ENCODE measurements around the gene GLRX3. TPM values are rescaled to one million over a fixed set of nuclear protein-coding genes. Genes with fewer than 3 reads are reported as not detected.
A peak's percentile ranks its signal among the peaks of the same experiment; 100 is the strongest.

Gene GLRX3
- polyA plus RNA-seq, 1 of the 3 experiments (the other 2 are of a cell fraction): 93.8 TPM

DNA sequence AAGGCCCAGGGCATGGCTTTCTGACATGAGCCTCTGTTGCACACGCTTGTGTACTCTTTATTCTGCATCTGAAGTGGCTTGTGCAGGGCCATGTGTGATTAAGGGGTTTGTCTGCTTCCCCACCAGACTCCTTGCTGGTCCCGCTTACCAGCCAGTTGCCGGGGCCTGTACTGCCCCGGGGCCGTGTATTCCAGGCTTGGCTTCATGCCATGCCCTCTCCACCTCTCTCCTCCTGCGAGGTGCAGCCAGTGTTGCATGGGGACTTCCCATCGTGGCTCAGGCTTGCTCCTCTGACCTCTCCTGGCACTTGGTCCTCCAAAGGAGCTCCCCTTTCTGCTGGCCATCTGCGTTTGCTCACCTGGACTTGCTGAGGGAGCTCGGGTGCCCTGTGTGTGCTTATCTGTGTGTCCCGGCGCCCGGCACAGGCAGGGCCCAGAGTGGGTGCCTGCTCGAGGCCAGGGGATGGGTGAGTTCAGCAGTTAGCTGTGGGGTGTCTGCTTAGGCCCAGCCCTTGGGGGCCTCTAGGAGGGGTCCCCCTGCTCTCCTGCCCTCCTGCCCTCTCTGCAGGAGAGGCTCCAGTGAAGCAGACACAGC lies 14.6 kb upstream of the GLRX3 start:
- Histone ChIP-seq H3K4me1 (ENCODE audit: control insufficient read depth in 1 of 2, insufficient read depth in 2 of 2, low read depth in 1 of 2, low read length in 1 of 2) (peaks cover 0 to 10% of the 10 kb centered on the region in 2 experiments; a peak in 1 of 4 replicates), H3K27me3 (ENCODE audit: insufficient read depth) (no peaks in the 10 kb centered on the region), H3K27ac (ENCODE audit: low read depth in 2 of 2, low read length in 1 of 2) (no peak overlapping the region), H3K4me2 (no peak overlapping the region), H4K20me1 (ENCODE audit: insufficient read depth) (no peaks in the 10 kb centered on the region), H3K79me2 (ENCODE audit: insufficient read depth) (no peaks in the 10 kb centered on the region), H3K36me3 (replicated peaks in 1 of 2; ENCODE audit: control insufficient read depth in 1 of 2, insufficient read depth in 2 of 2, low read length in 1 of 2) (no peaks in the 10 kb centered on the region), H3K9me2 (no peaks in the 10 kb centered on the region), H3K9me3 (no peaks in the 10 kb centered on the region), H3F3A (replicated peaks; ENCODE audit: insufficient read depth) (no peaks in the 10 kb centered on the region), H3K4me3 (ENCODE audit: low read depth in 2 of 2, low read length in 1 of 2) (no peak overlapping the region), H3K9ac (no peak overlapping the region), H2AFZ (ENCODE audit: low read depth) (no peak overlapping the region)
- POLR2A ChIA-PET: interaction anchor here (0.6 to 1.5 kb wide), 2 partner anchors 10 to 12 kb away, joined by 3 to 4 read pairs; partner anchors contain the start of gene C10orf143
- TF ChIP-seq RXRA (IDR thresholded peaks at IDR 0.05; ENCODE audit: borderline replicate concordance, low read depth) (no peak), RCOR1 (IDR thresholded peaks at IDR 0.05; ENCODE audit: low read length) (no peak), NFIC (IDR thresholded peaks at IDR 0.05; ENCODE audit: borderline replicate concordance) (no peak), ELF1 (IDR thresholded peaks at IDR 0.05) (no peak), SMC3 (IDR thresholded peaks at IDR 0.05; ENCODE audit: low read depth, low read length) (no peak), GATA2 (CRISPR knock-in tag; IDR thresholded peaks at IDR 0.05) (no peak), RFX5 (IDR thresholded peaks at IDR 0.05; ENCODE audit: low read length) (no peak), TAF1 (IDR thresholded peaks at IDR 0.05; ENCODE audit: borderline replicate concordance, low read depth, low read length) (no peak), SIN3A (IDR thresholded peaks at IDR 0.05; ENCODE audit: borderline replicate concordance, low read depth, low read length) (no peak), JUND (IDR thresholded peaks at IDR 0.05) (no peak), NRF1 (IDR thresholded peaks at IDR 0.05; ENCODE audit: low read depth, low read length) (no peak), YY1 (IDR thresholded peaks at IDR 0.05; ENCODE audit: low read depth) (no peak), TCF12 (IDR thresholded peaks at IDR 0.05) (no peak), RAD21 (IDR thresholded peaks at IDR 0.05; ENCODE audit: low read length) (no peak), MEF2A (IDR thresholded peaks at IDR 0.05; ENCODE audit: borderline replicate concordance, low read depth) (no peak)
- TF ChIP-seq, protein P1, sequence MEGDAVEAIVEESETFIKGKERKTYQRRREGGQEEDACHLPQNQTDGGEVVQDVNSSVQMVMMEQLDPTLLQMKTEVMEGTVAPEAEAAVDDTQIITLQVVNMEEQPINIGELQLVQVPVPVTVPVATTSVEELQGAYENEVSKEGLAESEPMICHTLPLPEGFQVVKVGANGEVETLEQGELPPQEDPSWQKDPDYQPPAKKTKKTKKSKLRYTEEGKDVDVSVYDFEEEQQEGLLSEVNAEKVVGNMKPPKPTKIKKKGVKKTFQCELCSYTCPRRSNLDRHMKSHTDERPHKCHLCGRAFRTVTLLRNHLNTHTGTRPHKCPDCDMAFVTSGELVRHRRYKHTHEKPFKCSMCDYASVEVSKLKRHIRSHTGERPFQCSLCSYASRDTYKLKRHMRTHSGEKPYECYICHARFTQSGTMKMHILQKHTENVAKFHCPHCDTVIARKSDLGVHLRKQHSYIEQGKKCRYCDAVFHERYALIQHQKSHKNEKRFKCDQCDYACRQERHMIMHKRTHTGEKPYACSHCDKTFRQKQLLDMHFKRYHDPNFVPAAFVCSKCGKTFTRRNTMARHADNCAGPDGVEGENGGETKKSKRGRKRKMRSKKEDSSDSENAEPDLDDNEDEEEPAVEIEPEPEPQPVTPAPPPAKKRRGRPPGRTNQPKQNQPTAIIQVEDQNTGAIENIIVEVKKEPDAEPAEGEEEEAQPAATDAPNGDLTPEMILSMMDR (IDR thresholded peaks at IDR 0.05): no peak
- TF ChIP-seq, protein P2, sequence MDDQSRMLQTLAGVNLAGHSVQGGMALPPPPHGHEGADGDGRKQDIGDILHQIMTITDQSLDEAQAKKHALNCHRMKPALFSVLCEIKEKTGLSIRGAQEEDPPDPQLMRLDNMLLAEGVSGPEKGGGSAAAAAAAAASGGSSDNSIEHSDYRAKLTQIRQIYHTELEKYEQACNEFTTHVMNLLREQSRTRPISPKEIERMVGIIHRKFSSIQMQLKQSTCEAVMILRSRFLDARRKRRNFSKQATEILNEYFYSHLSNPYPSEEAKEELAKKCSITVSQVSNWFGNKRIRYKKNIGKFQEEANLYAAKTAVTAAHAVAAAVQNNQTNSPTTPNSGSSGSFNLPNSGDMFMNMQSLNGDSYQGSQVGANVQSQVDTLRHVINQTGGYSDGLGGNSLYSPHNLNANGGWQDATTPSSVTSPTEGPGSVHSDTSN (IDR thresholded peaks at IDR 0.05): no peak
- TF ChIP-seq, protein P3, sequence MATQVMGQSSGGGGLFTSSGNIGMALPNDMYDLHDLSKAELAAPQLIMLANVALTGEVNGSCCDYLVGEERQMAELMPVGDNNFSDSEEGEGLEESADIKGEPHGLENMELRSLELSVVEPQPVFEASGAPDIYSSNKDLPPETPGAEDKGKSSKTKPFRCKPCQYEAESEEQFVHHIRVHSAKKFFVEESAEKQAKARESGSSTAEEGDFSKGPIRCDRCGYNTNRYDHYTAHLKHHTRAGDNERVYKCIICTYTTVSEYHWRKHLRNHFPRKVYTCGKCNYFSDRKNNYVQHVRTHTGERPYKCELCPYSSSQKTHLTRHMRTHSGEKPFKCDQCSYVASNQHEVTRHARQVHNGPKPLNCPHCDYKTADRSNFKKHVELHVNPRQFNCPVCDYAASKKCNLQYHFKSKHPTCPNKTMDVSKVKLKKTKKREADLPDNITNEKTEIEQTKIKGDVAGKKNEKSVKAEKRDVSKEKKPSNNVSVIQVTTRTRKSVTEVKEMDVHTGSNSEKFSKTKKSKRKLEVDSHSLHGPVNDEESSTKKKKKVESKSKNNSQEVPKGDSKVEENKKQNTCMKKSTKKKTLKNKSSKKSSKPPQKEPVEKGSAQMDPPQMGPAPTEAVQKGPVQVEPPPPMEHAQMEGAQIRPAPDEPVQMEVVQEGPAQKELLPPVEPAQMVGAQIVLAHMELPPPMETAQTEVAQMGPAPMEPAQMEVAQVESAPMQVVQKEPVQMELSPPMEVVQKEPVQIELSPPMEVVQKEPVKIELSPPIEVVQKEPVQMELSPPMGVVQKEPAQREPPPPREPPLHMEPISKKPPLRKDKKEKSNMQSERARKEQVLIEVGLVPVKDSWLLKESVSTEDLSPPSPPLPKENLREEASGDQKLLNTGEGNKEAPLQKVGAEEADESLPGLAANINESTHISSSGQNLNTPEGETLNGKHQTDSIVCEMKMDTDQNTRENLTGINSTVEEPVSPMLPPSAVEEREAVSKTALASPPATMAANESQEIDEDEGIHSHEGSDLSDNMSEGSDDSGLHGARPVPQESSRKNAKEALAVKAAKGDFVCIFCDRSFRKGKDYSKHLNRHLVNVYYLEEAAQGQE (IDR thresholded peaks at IDR 0.05; ENCODE audit: low read depth, low read length): no peak
- TF ChIP-seq, protein P4, sequence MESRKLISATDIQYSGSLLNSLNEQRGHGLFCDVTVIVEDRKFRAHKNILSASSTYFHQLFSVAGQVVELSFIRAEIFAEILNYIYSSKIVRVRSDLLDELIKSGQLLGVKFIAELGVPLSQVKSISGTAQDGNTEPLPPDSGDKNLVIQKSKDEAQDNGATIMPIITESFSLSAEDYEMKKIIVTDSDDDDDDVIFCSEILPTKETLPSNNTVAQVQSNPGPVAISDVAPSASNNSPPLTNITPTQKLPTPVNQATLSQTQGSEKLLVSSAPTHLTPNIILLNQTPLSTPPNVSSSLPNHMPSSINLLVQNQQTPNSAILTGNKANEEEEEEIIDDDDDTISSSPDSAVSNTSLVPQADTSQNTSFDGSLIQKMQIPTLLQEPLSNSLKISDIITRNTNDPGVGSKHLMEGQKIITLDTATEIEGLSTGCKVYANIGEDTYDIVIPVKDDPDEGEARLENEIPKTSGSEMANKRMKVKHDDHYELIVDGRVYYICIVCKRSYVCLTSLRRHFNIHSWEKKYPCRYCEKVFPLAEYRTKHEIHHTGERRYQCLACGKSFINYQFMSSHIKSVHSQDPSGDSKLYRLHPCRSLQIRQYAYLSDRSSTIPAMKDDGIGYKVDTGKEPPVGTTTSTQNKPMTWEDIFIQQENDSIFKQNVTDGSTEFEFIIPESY (IDR thresholded peaks at IDR 0.05; ENCODE audit: borderline replicate concordance, low read depth): no peak
- DNase-seq: peak; percentile 49
- WGBS (ENCODE audit: low lambda C conversion rate): 38% methylated on average over 5 of the region's 13 CpGs
- CTCF ChIA-PET: interaction anchor here (3.0 kb wide), 1 partner anchor 11 kb away, joined by 13 read pairs; the partner anchor contains the start of gene C10orf143
